GM18511 (cell line): ENCODE data around the gene DIO3.
"Not testable (repeated sequence)": the region's sequence is repeated elsewhere in the genome, so short reads cannot be mapped to it uniquely, and the experiment has no call there.

ENCODE experiments used
- ATAC-seq: cut with Tn5 transposase; IDR thresholded peaks from one replicate; pipeline ENCODE4 v1.9.1; 2021; ENCODE audit warnings: mild to moderate bottlenecking, moderate library complexity; ENCODE audit not compliant: unreplicated experiment

The DIO3 gene

GRCh38 chr14:101540481-101541462 lies 20.5 kb upstream of the DIO3 start:
- no peak for ATAC-seq

GRCh38 chr14:101542391-101542790 lies 18.9 kb upstream of the DIO3 start:
- ATAC-seq = no peak

- ATAC-seq = no peak
These were observed 17.5 kb upstream of the DIO3 start for GRCh38 chr14:101543814-101544213.

GRCh38 chr14:101544550-101544949 lies 16.7 kb upstream of the DIO3 start:
- ATAC-seq = no peak

GRCh38 chr14:101546706-101547105 lies 14.6 kb upstream of the DIO3 start:
- ATAC-seq = no peak

GRCh38 chr14:101547107-101547738 lies 14.1 kb upstream of the DIO3 start:
- no peak for ATAC-seq

GRCh38 chr14:101547961-101548669 lies 13.2 kb upstream of the DIO3 start:
- no peak for ATAC-seq

- no peak for ATAC-seq
These were observed 12.6 kb upstream of the DIO3 start for GRCh38 chr14:101548710-101549109.

- no peak for ATAC-seq
These were observed 12.1 kb upstream of the DIO3 start for GRCh38 chr14:101549154-101549553.

- ATAC-seq = not testable (repeated sequence)
These were observed 10.9 kb upstream of the DIO3 start for GRCh38 chr14:101550202-101550912.

GRCh38 chr14:101551729-101552595 lies 9.3 kb upstream of the DIO3 start:
- no peak for ATAC-seq

GRCh38 chr14:101552786-101553231 lies 8.5 kb upstream of the DIO3 start:
- no peak for ATAC-seq

- ATAC-seq = no peak
These were observed 7.9 kb upstream of the DIO3 start for GRCh38 chr14:101553393-101553792.

GRCh38 chr14:101553931-101554330 lies 7.4 kb upstream of the DIO3 start:
- ATAC-seq = no peak

- ATAC-seq = no peak
These were observed 6.2 kb upstream of the DIO3 start for GRCh38 chr14:101554991-101555668.

GRCh38 chr14:101555669-101556043 lies 5.6 kb upstream of the DIO3 start:
- ATAC-seq = not testable (repeated sequence)

- no peak for ATAC-seq
These were observed 5.2 kb upstream of the DIO3 start for GRCh38 chr14:101556131-101556530.

GRCh38 chr14:101556566-101557320 lies 4.6 kb upstream of the DIO3 start:
- ATAC-seq = no peak

GRCh38 chr14:101557321-101557695 lies 4.0 kb upstream of the DIO3 start:
- no peak for ATAC-seq
